ENCODE measurements around the gene THPO. TPM values are rescaled to one million over a fixed set of nuclear protein-coding genes. Genes with fewer than 3 reads are reported as not detected.

Gene THPO
- total RNA-seq, 4 donors from 2014 or later = 0.36 to 1.3 (median 0.37) TPM; not detected in 1

DNA sequence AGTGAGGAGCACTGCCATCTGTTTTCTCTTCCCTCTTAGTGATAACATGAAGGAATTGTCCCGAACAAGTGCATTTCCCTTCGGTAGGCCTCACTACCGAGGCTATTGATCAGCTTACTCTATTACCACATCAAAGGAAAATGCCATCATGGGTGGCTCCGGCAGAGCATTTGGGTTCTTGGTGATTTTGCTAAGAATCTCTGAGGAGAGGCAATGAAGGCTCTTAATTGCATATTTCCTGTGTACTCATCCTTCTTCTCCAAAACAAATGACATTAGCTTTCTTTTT, 37.1 kb upstream of the THPO start:
- 77 to 81% methylated on average over 4 of the region's 4 CpGs for WGBS, 2 donors
- intact Hi-C loops (cut with DNase I; ENCODE audit: low total_unique reads) = loop anchor here (5.0 kb wide), 2 partner anchors 52 to 127 kb away; no protein-coding TSS in a partner anchor
- TF ChIP-seq, protein P1, sequence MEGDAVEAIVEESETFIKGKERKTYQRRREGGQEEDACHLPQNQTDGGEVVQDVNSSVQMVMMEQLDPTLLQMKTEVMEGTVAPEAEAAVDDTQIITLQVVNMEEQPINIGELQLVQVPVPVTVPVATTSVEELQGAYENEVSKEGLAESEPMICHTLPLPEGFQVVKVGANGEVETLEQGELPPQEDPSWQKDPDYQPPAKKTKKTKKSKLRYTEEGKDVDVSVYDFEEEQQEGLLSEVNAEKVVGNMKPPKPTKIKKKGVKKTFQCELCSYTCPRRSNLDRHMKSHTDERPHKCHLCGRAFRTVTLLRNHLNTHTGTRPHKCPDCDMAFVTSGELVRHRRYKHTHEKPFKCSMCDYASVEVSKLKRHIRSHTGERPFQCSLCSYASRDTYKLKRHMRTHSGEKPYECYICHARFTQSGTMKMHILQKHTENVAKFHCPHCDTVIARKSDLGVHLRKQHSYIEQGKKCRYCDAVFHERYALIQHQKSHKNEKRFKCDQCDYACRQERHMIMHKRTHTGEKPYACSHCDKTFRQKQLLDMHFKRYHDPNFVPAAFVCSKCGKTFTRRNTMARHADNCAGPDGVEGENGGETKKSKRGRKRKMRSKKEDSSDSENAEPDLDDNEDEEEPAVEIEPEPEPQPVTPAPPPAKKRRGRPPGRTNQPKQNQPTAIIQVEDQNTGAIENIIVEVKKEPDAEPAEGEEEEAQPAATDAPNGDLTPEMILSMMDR (IDR thresholded peaks at IDR 0.05) = no peak
- TF ChIP-seq POLR2A (IDR thresholded peaks at IDR 0.05) = no peak
- DNase-seq (ENCODE audit: low spot score in 2 of 2) = peak in 1 of 2 donors; percentile 37
- H3K4me3 ChIP-seq (ENCODE audit: low read depth, poor library complexity, severe bottlenecking) = no peak overlapping the region

GRCh38 chr3:184414418-184415202, 36.6 kb upstream of the THPO start:
- TF ChIP-seq, protein P1 (IDR thresholded peaks at IDR 0.05) = no peak
- no peak for TF ChIP-seq POLR2A (IDR thresholded peaks at IDR 0.05)
- no peak overlapping the region for H3K4me3 ChIP-seq (ENCODE audit: low read depth, poor library complexity, severe bottlenecking)
- DNase-seq (ENCODE audit: low spot score in 2 of 2) = peak in 1 of 2 donors; percentile 28
- 76% methylated on average over 16 of the region's 16 CpGs for WGBS, 2 donors
- intact Hi-C loops (cut with DNase I; ENCODE audit: low total_unique reads) = loop anchor here (5.0 kb wide), 2 partner anchors 53 to 128 kb away; no protein-coding TSS in a partner anchor

- no peak overlapping the region for H3K4me3 ChIP-seq (ENCODE audit: low read depth, poor library complexity, severe bottlenecking)
- 75 to 93% methylated on average over 12 of the region's 12 CpGs for WGBS, 2 donors
- no peak for DNase-seq (ENCODE audit: low spot score in 2 of 2)
- no peak for TF ChIP-seq POLR2A (IDR thresholded peaks at IDR 0.05)
- TF ChIP-seq, protein P1 (IDR thresholded peaks at IDR 0.05) = no peak
- intact Hi-C loops (cut with DNase I; ENCODE audit: low total_unique reads) = no loop called here
Measured at GRCh38 chr3:184409946-184410500, 32.0 kb upstream of the THPO start.

- intact Hi-C loops (cut with DNase I; ENCODE audit: low total_unique reads) = no loop called here
- 79 to 84% methylated on average over 8 of the region's 8 CpGs for WGBS, 2 donors
- TF ChIP-seq, protein P1 (IDR thresholded peaks at IDR 0.05) = no peak
- TF ChIP-seq POLR2A (IDR thresholded peaks at IDR 0.05) = no peak
- H3K4me3 ChIP-seq (ENCODE audit: low read depth, poor library complexity, severe bottlenecking) = no peak overlapping the region
- DNase-seq (ENCODE audit: low spot score in 2 of 2) = no peak
Measured at GRCh38 chr3:184409331-184409926, 31.4 kb upstream of the THPO start.

DNA sequence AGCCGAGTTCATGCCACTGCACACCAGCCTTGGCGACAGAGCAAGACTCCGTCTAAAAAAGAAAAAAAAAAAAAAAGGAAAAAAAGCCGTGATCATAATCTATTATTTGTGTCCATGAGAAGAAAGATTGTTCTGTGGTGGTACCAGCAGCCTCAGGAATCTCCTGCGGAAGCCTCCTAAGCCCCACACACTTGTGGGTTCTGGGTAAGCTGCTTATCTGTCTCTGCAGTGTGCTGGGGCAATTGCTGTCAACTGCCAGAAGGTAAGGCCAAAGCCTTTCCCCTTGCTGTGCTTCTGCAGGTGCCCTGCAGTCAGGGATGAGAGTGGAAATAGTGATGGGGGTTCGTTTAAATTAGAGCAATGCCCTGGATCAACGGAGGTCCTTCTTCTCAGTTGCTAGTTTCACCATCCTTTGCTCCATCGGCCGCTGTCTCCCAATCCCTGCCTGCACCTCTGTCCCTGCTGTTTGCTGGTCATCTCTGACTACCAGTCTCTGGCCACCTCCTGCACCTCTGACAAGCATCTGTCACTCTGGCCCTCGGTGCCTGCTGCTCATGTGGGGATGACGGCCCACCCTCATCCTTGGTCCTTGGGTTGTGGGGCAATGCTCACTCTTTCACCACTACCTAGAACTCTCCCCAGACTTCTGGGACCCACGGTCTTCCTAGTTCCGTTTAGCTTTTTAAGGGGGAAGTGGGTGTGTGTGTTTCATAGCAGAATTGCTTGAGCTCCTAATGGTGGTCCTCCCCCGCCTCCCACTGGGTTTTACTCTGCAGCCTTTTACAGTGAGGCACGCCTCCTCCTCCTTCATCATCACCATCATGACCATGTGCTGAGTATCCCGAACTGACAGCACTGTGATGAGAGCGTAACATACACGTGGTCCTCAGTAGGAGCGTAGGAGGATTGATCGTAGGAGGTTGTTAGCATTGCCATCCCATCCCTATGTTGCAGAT, 27.3 kb upstream of the THPO start:
- DNase-seq (ENCODE audit: low spot score in 2 of 2) = no peak
- H3K4me3 ChIP-seq (ENCODE audit: low read depth, poor library complexity, severe bottlenecking) = no peak overlapping the region
- 82 to 87% methylated on average over 20 of the region's 20 CpGs for WGBS, 2 donors
- TF ChIP-seq, protein P1 (IDR thresholded peaks at IDR 0.05) = no peak
- no peak for TF ChIP-seq POLR2A (IDR thresholded peaks at IDR 0.05)
- intact Hi-C loops (cut with DNase I; ENCODE audit: low total_unique reads) = no loop called here

Data from lower leg skin (tissue), 4 donors.